ENCODE data around the gene FARS2. TPM values are rescaled to one million over a fixed set of nuclear protein-coding genes. Genes with fewer than 3 reads are reported as not detected.

Gene FARS2
- total and polyA plus RNA-seq, 2 of the 13 experiments (the other 11 are each of a cell fraction or from before 2014, with no cell fraction given): 15.4 to 26.0 TPM

DNA sequence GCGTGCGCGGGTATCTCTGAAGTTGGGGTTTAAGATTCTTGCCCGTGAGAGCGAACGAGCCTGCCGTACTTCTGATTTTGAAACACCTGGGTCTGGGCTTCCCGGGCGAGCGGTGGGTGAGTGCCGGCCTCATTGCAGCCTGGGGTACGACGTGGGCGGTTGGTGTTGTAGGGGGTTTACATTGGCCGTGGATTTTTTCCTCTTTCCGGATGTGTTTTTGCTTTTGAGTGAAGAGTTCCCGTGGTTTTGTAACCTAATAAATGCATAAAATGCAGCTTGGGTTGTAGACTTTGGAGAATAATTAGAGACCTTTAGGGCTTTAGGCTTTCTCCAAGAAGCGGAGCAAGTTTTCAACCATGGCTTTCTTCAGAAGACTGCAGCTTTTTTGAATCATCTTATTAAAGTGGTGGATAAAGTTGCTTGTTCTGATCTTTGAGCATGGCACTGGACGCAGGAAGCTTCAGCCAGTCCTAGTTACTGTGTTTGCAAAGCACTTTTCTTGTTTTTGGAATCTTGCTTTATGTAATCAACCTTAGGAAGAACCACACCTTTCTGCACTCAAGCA lies 314 bp downstream of the FARS2 start (continued):
- TF ChIP-seq SOX6 (IDR thresholded peaks at IDR 0.05) (no peak), SOX6 (CRISPR knock-in tag; IDR thresholded peaks at IDR 0.05) (no peak), NCOR1 (IDR thresholded peaks at IDR 0.05; ENCODE audit: borderline replicate concordance, low read length) (no peak), ZNF276 (CRISPR knock-in tag; IDR thresholded peaks at IDR 0.05; ENCODE audit: low read depth) (no peak), ZNF232 (CRISPR knock-in tag; IDR thresholded peaks at IDR 0.05; ENCODE audit: borderline replicate concordance) (no peak), ZNF224 (CRISPR knock-in tag; IDR thresholded peaks at IDR 0.05) (no peak), ZBTB42 (CRISPR knock-in tag; IDR thresholded peaks at IDR 0.05) (peak; percentile 30; the same call in 1 of the 2 replicates), EEA1 (CRISPR knock-in tag; IDR thresholded peaks at IDR 0.05; ENCODE audit: borderline replicate concordance) (no peak), RXRA (CRISPR knock-in tag; IDR thresholded peaks at IDR 0.05) (no peak), IRF2 (CRISPR knock-in tag; IDR thresholded peaks at IDR 0.05) (no peak), ZNF343 (CRISPR knock-in tag; IDR thresholded peaks at IDR 0.05) (no peak), NONO (IDR thresholded peaks at IDR 0.05) (no peak), NONO (CRISPR knock-in tag; conservative IDR thresholded peaks at IDR 0.05) (0 out of 2 replicates have a peak, but pooled peaks have one; percentile 0), HOXA5 (CRISPR knock-in tag; IDR thresholded peaks at IDR 0.05) (no peak), KAT2B (IDR thresholded peaks at IDR 0.05; ENCODE audit: borderline replicate concordance, low read depth, low read length) (no peak), PCBP2 (optimal IDR thresholded peaks at IDR 0.05; ENCODE audit: low read depth, low read length, poor library complexity, severe bottlenecking) (no peak), ZNF292 (CRISPR knock-in tag; IDR thresholded peaks at IDR 0.05; ENCODE audit: borderline replicate concordance, low read depth) (no peak), NR2F1 (CRISPR knock-in tag; IDR thresholded peaks at IDR 0.05) (0 out of 4 replicates have a peak, but pooled peaks of 1 of the 2 experiments have one; percentile 12), CENPX (CRISPR knock-in tag; IDR thresholded peaks at IDR 0.05) (no peak), REL (CRISPR knock-in tag; conservative IDR thresholded peaks at IDR 0.05) (no peak), EHMT2 (IDR thresholded peaks at IDR 0.05; ENCODE audit: borderline replicate concordance, low read depth, low read length) (no peak), ASH2L (IDR thresholded peaks at IDR 0.05; ENCODE audit: insufficient read length, low read depth, low read length) (peak; percentile 26)
- TF ChIP-seq, protein P1, sequence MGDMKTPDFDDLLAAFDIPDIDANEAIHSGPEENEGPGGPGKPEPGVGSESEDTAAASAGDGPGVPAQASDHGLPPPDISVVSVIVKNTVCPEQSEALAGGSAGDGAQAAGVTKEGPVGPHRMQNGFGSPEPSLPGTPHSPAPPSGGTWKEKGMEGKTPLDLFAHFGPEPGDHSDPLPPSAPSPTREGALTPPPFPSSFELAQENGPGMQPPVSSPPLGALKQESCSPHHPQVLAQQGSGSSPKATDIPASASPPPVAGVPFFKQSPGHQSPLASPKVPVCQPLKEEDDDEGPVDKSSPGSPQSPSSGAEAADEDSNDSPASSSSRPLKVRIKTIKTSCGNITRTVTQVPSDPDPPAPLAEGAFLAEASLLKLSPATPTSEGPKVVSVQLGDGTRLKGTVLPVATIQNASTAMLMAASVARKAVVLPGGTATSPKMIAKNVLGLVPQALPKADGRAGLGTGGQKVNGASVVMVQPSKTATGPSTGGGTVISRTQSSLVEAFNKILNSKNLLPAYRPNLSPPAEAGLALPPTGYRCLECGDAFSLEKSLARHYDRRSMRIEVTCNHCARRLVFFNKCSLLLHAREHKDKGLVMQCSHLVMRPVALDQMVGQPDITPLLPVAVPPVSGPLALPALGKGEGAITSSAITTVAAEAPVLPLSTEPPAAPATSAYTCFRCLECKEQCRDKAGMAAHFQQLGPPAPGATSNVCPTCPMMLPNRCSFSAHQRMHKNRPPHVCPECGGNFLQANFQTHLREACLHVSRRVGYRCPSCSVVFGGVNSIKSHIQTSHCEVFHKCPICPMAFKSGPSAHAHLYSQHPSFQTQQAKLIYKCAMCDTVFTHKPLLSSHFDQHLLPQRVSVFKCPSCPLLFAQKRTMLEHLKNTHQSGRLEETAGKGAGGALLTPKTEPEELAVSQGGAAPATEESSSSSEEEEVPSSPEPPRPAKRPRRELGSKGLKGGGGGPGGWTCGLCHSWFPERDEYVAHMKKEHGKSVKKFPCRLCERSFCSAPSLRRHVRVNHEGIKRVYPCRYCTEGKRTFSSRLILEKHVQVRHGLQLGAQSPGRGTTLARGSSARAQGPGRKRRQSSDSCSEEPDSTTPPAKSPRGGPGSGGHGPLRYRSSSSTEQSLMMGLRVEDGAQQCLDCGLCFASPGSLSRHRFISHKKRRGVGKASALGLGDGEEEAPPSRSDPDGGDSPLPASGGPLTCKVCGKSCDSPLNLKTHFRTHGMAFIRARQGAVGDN (CRISPR knock-in tag; IDR thresholded peaks at IDR 0.05): no peak

Data from HepG2 (cell line).